Loucy (cell line): Measurements from ENCODE around the gene TUBB2B.

Experiments used
- H2AFZ ChIP-seq: fragments of 200-600 bp; sonication (generic); 2 replicates; pipeline ENCODE4 v1.6.0; 2016; ENCODE audit warnings: antibody characterized with exemption, mild to moderate bottlenecking, low read length, moderate library complexity
- H3F3A ChIP-seq: fragments of 200-600 bp; 2 replicates; pipeline ENCODE4 v1.6.0; 2016; ENCODE audit warnings: antibody characterized with exemption, low read depth, mild to moderate bottlenecking
- H3K27me3 ChIP-seq: fragments of 200-600 bp; sonication (generic); 2 replicates; pipeline ENCODE4 v1.6.1; 2014; ENCODE audit warnings: low read length, mild to moderate bottlenecking; ENCODE audit not compliant: insufficient read depth, poor library complexity, severe bottlenecking
- H3K36me3 ChIP-seq: fragments of 200-600 bp; sonication (generic); 2 replicates; pipeline ENCODE4 v1.6.1; 2016; ENCODE audit warnings: low read length; ENCODE audit not compliant: insufficient read depth
- H3K4me1 ChIP-seq: fragments of 200-600 bp; sonication (generic); 2 replicates; pipeline ENCODE4 v1.5.1; 2014; ENCODE audit warnings: low read length, mild to moderate bottlenecking; ENCODE audit not compliant: insufficient read depth, poor library complexity, severe bottlenecking
- H3K4me2 ChIP-seq: fragments of 200-600 bp; sonication (generic); 2 replicates; pipeline ENCODE4 v1.6.0; 2014; ENCODE audit warnings: antibody characterized with exemption, low read length, low read depth, mild to moderate bottlenecking; ENCODE audit not compliant: poor library complexity, severe bottlenecking
- H3K4me3 ChIP-seq: fragments of 200-600 bp; sonication (generic); 2 replicates; pipeline ENCODE4 v1.5.1; 2014; ENCODE audit warnings: low read length, mild to moderate bottlenecking, mixed read lengths; ENCODE audit not compliant: poor library complexity, severe bottlenecking
- H3K79me2 ChIP-seq: fragments of 200-600 bp; sonication (generic); 2 replicates; pipeline ENCODE4 v1.6.1; 2014; ENCODE audit warnings: low read length; ENCODE audit not compliant: insufficient read depth
- H3K9ac ChIP-seq: fragments of 200-600 bp; sonication (generic); 2 replicates; pipeline ENCODE4 v1.6.0; 2014; ENCODE audit warnings: mild to moderate bottlenecking, low read depth, low read length, moderate library complexity; ENCODE audit not compliant: poor library complexity, severe bottlenecking
- H3K9me2 ChIP-seq: fragments of 200-600 bp; sonication (generic); replicated peaks from 2 replicates; pipeline ENCODE4 v1.6.1; 2016; ENCODE audit warnings: low read depth, low read length, mixed read lengths
- H3K9me3 ChIP-seq: fragments of 200-600 bp; sonication (generic); 2 replicates; pipeline ENCODE4 v1.6.1; 2014; ENCODE audit warnings: mild to moderate bottlenecking, antibody characterized with exemption, low read length, low read depth; ENCODE audit not compliant: insufficient read depth
- H4K20me1 ChIP-seq: fragments of 200-600 bp; sonication (generic); 2 replicates; pipeline ENCODE4 v1.6.0; 2014; ENCODE audit warnings: antibody characterized with exemption, low read length, mild to moderate bottlenecking; ENCODE audit not compliant: insufficient read depth, poor library complexity, severe bottlenecking
- EZH2phosphoT487 ChIP-seq: fragments of 200-600 bp; IDR thresholded peaks from 2 replicates; pipeline ENCODE4 v1.6.1; 2018; ENCODE audit warnings: antibody characterized with exemption, mild to moderate bottlenecking, moderate library complexity, borderline replicate concordance
- TF ChIP-seq, protein P1 (sequence below): fragments of 200-600 bp; sonication (generic); conservative IDR thresholded peaks from 2 replicates; pipeline ENCODE4 v1.5.1; 2014; ENCODE audit warnings: mild to moderate bottlenecking, antibody characterized with exemption, low read length

The TUBB2B gene

DNA sequence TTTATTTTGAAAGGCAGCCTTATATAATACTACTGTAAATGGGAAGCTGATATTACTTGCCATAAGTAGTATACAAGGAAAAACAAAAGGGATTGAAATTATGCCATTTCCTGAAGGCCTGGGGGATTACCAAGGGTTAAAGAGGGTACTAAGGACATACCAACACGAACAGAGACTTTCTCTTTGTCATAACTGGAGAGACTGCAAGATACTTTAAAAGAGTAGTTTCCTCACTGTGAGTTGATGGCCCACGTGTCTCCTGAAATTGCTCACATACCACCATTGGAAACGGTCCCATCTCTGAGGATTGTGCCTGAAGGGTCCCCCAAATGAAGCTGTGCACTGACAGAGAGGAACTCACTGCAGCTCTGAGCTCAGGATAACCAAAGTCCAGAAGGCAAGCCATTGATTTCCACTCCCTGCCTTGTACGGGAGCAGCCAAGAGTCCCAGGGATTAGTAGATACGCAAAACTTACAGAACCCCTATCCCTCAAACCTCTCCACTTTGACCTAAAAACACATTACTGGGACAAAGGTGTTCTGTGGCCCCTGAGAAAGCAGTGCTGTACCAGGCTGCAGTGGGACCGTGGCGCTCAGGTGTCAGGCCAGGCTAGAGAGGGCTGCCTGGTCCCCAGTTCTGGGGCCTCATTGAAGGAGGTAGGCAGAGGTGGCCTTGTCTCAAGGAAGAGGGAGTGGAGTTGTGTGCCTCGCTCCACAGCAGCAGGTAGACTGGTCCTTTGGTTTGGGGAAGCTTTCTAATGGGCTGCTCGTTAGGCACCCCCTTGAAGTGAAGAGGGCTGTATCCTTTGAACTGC is 46.5 kb upstream of the TUBB2B start:
- no peak overlapping the region for H3K9ac ChIP-seq
- H3K9me2 ChIP-seq, result no peaks in the 10 kb centered on the region
- TF ChIP-seq EZH2phosphoT487, result no peak
- TF ChIP-seq, protein P1, sequence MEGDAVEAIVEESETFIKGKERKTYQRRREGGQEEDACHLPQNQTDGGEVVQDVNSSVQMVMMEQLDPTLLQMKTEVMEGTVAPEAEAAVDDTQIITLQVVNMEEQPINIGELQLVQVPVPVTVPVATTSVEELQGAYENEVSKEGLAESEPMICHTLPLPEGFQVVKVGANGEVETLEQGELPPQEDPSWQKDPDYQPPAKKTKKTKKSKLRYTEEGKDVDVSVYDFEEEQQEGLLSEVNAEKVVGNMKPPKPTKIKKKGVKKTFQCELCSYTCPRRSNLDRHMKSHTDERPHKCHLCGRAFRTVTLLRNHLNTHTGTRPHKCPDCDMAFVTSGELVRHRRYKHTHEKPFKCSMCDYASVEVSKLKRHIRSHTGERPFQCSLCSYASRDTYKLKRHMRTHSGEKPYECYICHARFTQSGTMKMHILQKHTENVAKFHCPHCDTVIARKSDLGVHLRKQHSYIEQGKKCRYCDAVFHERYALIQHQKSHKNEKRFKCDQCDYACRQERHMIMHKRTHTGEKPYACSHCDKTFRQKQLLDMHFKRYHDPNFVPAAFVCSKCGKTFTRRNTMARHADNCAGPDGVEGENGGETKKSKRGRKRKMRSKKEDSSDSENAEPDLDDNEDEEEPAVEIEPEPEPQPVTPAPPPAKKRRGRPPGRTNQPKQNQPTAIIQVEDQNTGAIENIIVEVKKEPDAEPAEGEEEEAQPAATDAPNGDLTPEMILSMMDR, result no peak
- H3K4me2 ChIP-seq, result no peak overlapping the region
- no peaks in the 10 kb centered on the region for H3K27me3 ChIP-seq
- peaks cover 8% of the 10 kb centered on the region; the same call in 1 of the 2 replicates for H3K79me2 ChIP-seq
- H3K4me1 ChIP-seq, result no peaks in the 10 kb centered on the region
- no peaks in the 10 kb centered on the region for H4K20me1 ChIP-seq
- H3K9me3 ChIP-seq, result no peaks in the 10 kb centered on the region
- no peak overlapping the region for H2AFZ ChIP-seq
- H3F3A ChIP-seq, result no peaks in the 10 kb centered on the region
- no peak overlapping the region for H3K4me3 ChIP-seq
- H3K36me3 ChIP-seq, result peaks cover 36% of the 10 kb centered on the region; the same call in 1 of the 2 replicates

DNA sequence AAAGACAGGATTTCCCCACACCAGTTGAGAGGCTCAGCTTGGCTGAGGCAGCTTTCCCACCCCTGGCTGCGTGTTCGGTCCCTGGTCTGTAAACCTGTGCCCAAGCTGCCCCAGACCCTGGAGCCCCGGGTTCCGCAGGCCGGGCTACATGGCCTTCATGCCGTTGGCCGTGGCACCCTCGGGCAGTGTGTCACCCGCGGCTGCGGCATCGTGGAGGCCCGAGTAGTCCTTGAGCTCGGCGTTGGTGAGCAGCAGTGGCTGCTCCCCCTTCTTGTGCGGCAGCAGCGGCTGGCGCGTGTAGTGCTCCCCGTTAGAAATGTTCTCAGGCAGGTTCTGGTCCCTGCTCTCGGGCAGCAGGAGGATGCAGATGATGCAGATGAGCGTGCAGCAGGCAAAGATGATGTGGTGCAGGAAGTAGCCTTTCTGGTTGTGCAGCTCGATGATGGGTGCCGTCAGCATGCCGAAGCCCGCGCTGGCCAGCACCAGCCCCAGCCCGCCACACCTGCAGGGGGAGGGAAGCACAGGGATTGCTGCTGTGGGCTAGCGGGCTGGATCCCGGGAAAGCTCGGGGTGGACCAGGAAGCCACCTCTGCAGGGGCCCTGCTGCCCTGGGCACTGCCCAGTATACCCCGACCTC is 45.6 kb upstream of the TUBB2B start:
- Histone ChIP-seq H3K9me3 (no peaks in the 10 kb centered on the region), H2AFZ (no peak overlapping the region), H3K27me3 (no peaks in the 10 kb centered on the region), H3K4me2 (no peak overlapping the region), H3K4me1 (no peaks in the 10 kb centered on the region), H3F3A (no peaks in the 10 kb centered on the region), H3K9ac (no peak overlapping the region), H3K36me3 (peaks cover 40% of the 10 kb centered on the region; the same call in 1 of the 2 replicates), H3K9me2 (no peaks in the 10 kb centered on the region), H3K4me3 (no peak overlapping the region), H3K79me2 (peaks cover 12% of the 10 kb centered on the region; the same call in 1 of the 2 replicates), H4K20me1 (no peaks in the 10 kb centered on the region)
- TF ChIP-seq EZH2phosphoT487, result no peak
- TF ChIP-seq, protein P1, result no peak

DNA sequence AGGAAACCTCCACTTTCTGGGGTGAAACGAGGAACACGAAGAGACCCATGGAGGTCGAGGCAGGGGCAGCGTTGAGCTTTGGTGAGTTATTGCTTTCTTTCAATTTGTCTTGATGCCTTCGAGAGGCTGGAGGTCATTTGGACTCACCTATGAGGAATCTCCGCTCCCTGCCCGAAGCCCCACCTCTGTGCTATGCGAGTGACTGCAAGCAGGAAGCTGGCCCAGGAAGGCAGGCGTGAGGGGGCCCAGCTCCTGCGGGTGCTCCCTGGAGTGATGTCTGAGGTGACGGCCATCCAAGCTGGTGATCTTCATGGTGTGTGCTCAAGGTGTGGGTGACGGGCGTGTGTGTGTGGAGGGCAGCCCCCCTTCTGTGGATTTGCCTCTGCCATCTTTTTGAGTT is 44.3 kb upstream of the TUBB2B start:
- Histone ChIP-seq H2AFZ (no peak overlapping the region), H3K9ac (no peak overlapping the region), H3F3A (no peaks in the 10 kb centered on the region), H3K79me2 (peaks cover 21% of the 10 kb centered on the region; the same call in 1 of the 2 replicates), H3K36me3 (peaks cover 40% of the 10 kb centered on the region; the same call in 1 of the 2 replicates), H3K4me3 (no peak overlapping the region), H3K9me3 (no peaks in the 10 kb centered on the region), H3K4me1 (peaks cover 3% of the 10 kb centered on the region), H3K4me2 (no peak overlapping the region), H3K27me3 (no peaks in the 10 kb centered on the region), H4K20me1 (no peaks in the 10 kb centered on the region), H3K9me2 (no peaks in the 10 kb centered on the region)
- no peak for TF ChIP-seq EZH2phosphoT487
- TF ChIP-seq, protein P1, result no peak
